CD4-positive, alpha-beta T cell (primary cell): ENCODE results near the gene WWOX. TPM values are rescaled to one million over a fixed set of nuclear protein-coding genes. Genes with fewer than 3 reads are reported as not detected.
A peak's percentile ranks its signal among the peaks of the same experiment; 100 is the strongest.

Experiments
- ATAC-seq: fragments of 200-7000 bp; cut with Tn5 transposase; one replicate; pipeline ENCODE4 v1.10.0; 2022; ENCODE audit warnings: mild to moderate bottlenecking; ENCODE audit not compliant: poor library complexity
- CTCF ChIA-PET: fragments of 350-600 bp; sonication (Branson Sonifier 250); formaldehyde crosslinking; loops from one replicate; lab custom pipeline; 2021; ENCODE audit warnings: antibody characterized with exemption, inconsistent platforms; lab: Charles Lee
- POLR2A ChIA-PET: fragments of 350-600 bp; sonication (Branson Sonifier 250); formaldehyde crosslinking; loops from one replicate; lab custom pipeline; 2021; ENCODE audit warnings: antibody characterized with exemption, inconsistent platforms; lab: Charles Lee
- DNase-seq, 14 experiments: peaks; one replicate each; pipeline ENCODE4 v3.0.0-alpha.2; 2013 to 2020; ENCODE audit warnings: mixed read lengths in 2 of 14
- H3K27ac ChIP-seq, 2 donors: one replicate each; pipeline versions ENCODE4 v1.5.1 to v1.7.0; 2013; ENCODE audit warnings: low read length in 2 of 2, low read depth in 1 of 2, mild to moderate bottlenecking in 1 of 2
- H3K27me3 ChIP-seq, 2 experiments: 1 replicate in 1 of 2; 2 replicates in 1 of 2; pipeline versions ENCODE4 v1.6.1 to v1.7.0; 2013; ENCODE audit warnings: low read length in 2 of 2, control low read depth in 1 of 2, mild to moderate bottlenecking in 1 of 2, moderate library complexity in 1 of 2; ENCODE audit not compliant: insufficient read depth in 2 of 2, control insufficient read depth in 1 of 2
- H3K36me3 ChIP-seq: one replicate; pipeline ENCODE4 v1.6.1; 2013; ENCODE audit warnings: low read length, control low read depth; ENCODE audit not compliant: insufficient read depth
- H3K4me1 ChIP-seq: one replicate; pipeline ENCODE4 v1.6.1; 2013; ENCODE audit warnings: low read length, control low read depth; ENCODE audit not compliant: insufficient read depth
- H3K4me3 ChIP-seq: one replicate; pipeline ENCODE4 v1.5.1; 2013; ENCODE audit warnings: mild to moderate bottlenecking, low read length, moderate library complexity
- H3K9me3 ChIP-seq, 2 experiments: 1 replicate in 1 of 2; 2 replicates in 1 of 2; pipeline versions ENCODE4 v1.6.1 to v1.7.0; 2013; ENCODE audit warnings: low read length in 2 of 2, mild to moderate bottlenecking in 2 of 2, control low read depth in 1 of 2, moderate library complexity in 1 of 2; ENCODE audit not compliant: control insufficient read depth in 1 of 2, insufficient read depth in 1 of 2
- H3K27ac Mint-ChIP-seq: one replicate; pipeline ENCODE4 v1.8.0; 2020; ENCODE audit warnings: mixed read lengths
- H3K27me3 Mint-ChIP-seq: one replicate; pipeline ENCODE4 v1.8.0; 2021; ENCODE audit warnings: mixed read lengths
- H3K36me3 Mint-ChIP-seq: one replicate; pipeline ENCODE4 v1.8.0; 2021; ENCODE audit warnings: low read depth, mixed read lengths
- H3K4me1 Mint-ChIP-seq: one replicate; pipeline ENCODE4 v1.8.0; 2021; ENCODE audit warnings: low read depth, mixed read lengths
- H3K4me3 Mint-ChIP-seq: one replicate; pipeline ENCODE4 v1.8.0; 2020; ENCODE audit warnings: mild to moderate bottlenecking, mixed read lengths
- H3K9me3 Mint-ChIP-seq: one replicate; pipeline ENCODE4 v1.8.0; 2020; ENCODE audit warnings: mixed read lengths
- intact Hi-C, 2 experiments: fragments of 100-400 bp; cut with DNase I in 1 of 2; cut with micrococcal nuclease in 1 of 2; formaldehyde crosslinking; loops; one replicate each; pipeline versions ENCODE4 v1.15.1 to v1.9.0; 2023 to 2025; cut with DNase I, micrococcal nuclease
- total RNA-seq, 174 experiments: library from RNA in 2 of 174; stranded (reverse) in 2 of 174; gene quantifications; one replicate each; pipeline ENCODE4 v1.2.3 and lab custom pipeline; 2021 to 2026
- TF ChIP-seq, protein P1 (sequence below): fragments of 200-600 bp; IDR thresholded peaks from one replicate; pipeline ENCODE4 v1.8.0; 2022; ENCODE audit warnings: antibody characterized with exemption, mild to moderate bottlenecking

WWOX gene
- total RNA-seq, 2 experiments from 2014 or later = 19.3 to 21.7 TPM

DNA sequence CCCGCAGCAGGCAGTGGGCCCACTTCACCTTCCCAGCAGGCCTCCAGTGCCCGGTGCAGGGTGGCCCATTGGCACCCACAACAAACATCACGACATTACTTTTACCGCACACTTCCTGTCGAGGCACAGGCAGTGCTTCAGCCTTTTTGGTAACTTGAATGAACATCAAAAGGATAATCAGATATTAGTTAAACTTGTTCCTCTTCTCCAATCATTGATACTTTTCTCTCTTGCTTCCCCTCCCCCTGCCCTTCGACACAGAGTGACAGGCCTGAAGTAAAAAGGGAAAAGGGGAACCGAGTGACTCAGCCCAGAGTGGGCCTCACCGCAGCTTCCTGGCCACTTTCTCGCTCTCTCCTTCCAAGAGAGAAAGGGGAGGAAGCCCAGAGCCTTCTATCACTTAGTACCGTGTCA lies 994.1 kb downstream of the WWOX start:
- no peaks in the 10 kb centered on the region for H3K9me3 Mint-ChIP-seq
- Histone ChIP-seq H3K27ac (no peak overlapping the region), H3K4me1 (peaks cover 56% of the 10 kb centered on the region), H3K9me3 (no peaks in the 10 kb centered on the region), H3K27me3 (no peaks in the 10 kb centered on the region), H3K4me3 (no peak overlapping the region), H3K36me3 (no peaks in the 10 kb centered on the region)
- ChIA-PET CTCF (no interaction called here), POLR2A (interaction anchor here (0.9 kb wide), 1 partner anchor 10 kb away, joined by 3 read pairs; no protein-coding TSS in a partner anchor)
- H3K4me3 Mint-ChIP-seq = peak overlapping the region; percentile 79
- intact Hi-C loops = no loop called here
- TF ChIP-seq, protein P1, sequence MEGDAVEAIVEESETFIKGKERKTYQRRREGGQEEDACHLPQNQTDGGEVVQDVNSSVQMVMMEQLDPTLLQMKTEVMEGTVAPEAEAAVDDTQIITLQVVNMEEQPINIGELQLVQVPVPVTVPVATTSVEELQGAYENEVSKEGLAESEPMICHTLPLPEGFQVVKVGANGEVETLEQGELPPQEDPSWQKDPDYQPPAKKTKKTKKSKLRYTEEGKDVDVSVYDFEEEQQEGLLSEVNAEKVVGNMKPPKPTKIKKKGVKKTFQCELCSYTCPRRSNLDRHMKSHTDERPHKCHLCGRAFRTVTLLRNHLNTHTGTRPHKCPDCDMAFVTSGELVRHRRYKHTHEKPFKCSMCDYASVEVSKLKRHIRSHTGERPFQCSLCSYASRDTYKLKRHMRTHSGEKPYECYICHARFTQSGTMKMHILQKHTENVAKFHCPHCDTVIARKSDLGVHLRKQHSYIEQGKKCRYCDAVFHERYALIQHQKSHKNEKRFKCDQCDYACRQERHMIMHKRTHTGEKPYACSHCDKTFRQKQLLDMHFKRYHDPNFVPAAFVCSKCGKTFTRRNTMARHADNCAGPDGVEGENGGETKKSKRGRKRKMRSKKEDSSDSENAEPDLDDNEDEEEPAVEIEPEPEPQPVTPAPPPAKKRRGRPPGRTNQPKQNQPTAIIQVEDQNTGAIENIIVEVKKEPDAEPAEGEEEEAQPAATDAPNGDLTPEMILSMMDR = no peak
- ATAC-seq (peak; percentile 41), DNase-seq (peak in 10 of 14 experiments; percentile 6 to 76 (median 34))
- no peaks in the 10 kb centered on the region for H3K27me3 Mint-ChIP-seq
- peaks cover 62% of the 10 kb centered on the region for H3K4me1 Mint-ChIP-seq
- no peaks in the 10 kb centered on the region for H3K36me3 Mint-ChIP-seq
- peak overlapping the region; percentile 15 for H3K27ac Mint-ChIP-seq

DNA sequence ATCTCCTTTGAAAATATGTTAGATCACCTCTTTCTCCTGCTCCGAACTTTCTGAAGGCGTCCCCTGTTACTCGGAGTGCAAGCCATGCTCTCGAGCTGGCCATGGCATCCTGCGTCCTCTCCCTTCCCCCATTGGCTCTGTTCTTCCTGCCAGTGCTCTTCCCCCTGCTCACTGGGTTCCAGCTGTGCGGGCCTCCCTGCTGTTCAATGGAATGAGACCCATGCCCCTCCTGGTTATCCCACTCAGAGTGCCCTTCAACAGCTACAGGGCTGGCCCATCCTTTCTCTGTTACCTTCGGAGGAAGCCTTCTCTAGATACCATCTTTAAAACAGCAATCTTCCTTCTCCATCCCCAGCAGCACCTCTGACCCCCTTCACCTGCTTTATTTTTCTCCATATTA lies 996.8 kb downstream of the WWOX start:
- H3K9me3 ChIP-seq = no peaks in the 10 kb centered on the region
- ATAC-seq = no peak
- peaks cover 32% of the 10 kb centered on the region for H3K4me1 ChIP-seq
- no peaks in the 10 kb centered on the region for H3K36me3 Mint-ChIP-seq
- H3K27me3 ChIP-seq = no peaks in the 10 kb centered on the region
- no peaks in the 10 kb centered on the region for H3K36me3 ChIP-seq
- intact Hi-C loops = no loop called here
- peaks cover 38% of the 10 kb centered on the region for H3K4me1 Mint-ChIP-seq
- H3K9me3 Mint-ChIP-seq = no peaks in the 10 kb centered on the region
- no peak for DNase-seq
- peak overlapping the region; percentile 13 for H3K27ac Mint-ChIP-seq
- no peak overlapping the region for H3K4me3 Mint-ChIP-seq
- POLR2A ChIA-PET = no interaction called here
- no peak overlapping the region for H3K4me3 ChIP-seq
- TF ChIP-seq, protein P1 = no peak
- no peak overlapping the region for H3K27ac ChIP-seq
- no peaks in the 10 kb centered on the region for H3K27me3 Mint-ChIP-seq
- CTCF ChIA-PET = no interaction called here

DNA sequence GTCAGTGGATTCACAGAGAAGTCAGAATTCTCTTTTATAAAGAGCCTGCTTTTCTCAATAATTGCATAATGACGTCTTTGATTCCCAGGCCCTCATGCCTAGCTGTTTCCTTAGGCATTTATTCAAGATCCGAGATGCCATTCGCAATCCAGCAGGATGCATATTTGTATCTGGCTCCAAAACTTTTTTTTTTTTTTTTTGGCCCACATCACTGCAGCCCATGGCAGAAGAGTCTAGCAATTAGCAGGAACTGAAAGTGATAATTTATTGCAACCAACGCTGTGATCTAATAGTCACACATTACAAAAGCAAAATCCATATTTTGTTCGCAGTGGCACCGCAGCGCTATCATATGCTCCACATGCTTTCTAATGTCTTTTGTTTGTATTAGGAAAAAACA lies 997.7 kb downstream of the WWOX start:
- Mint-ChIP-seq H3K27ac (no peak overlapping the region), H3K27me3 (no peaks in the 10 kb centered on the region), H3K4me1 (peaks cover 37% of the 10 kb centered on the region), H3K9me3 (no peaks in the 10 kb centered on the region), H3K4me3 (no peak overlapping the region), H3K36me3 (no peaks in the 10 kb centered on the region)
- ChIA-PET CTCF (no interaction called here), POLR2A (no interaction called here)
- TF ChIP-seq, protein P1 = no peak
- Histone ChIP-seq H3K27ac (no peak overlapping the region), H3K9me3 (no peaks in the 10 kb centered on the region), H3K36me3 (no peaks in the 10 kb centered on the region), H3K4me3 (no peak overlapping the region), H3K27me3 (no peaks in the 10 kb centered on the region), H3K4me1 (peaks cover 23% of the 10 kb centered on the region)
- intact Hi-C loops = no loop called here
- no peak for ATAC-seq
- DNase-seq = no peak
